Gastrocnemius medialis (tissue), 4 donors: ENCODE data around the gene ZNF574.

Source experiments
- CTCF ChIP-seq, 5 experiments: fragments of 450-650 bp in 3 of 5; fragments of 200-600 bp in 2 of 5; sonication (generic) in 2 of 5; IDR thresholded peaks in 4 of 5; conservative IDR thresholded peaks in 1 of 5; 1 replicate in 4 of 5; 2 replicates in 1 of 5; pipeline ENCODE4 v1.5.1; 2016 to 2019; ENCODE audit warnings: antibody characterized with exemption in 5 of 5, mild to moderate bottlenecking in 3 of 5, moderate library complexity in 3 of 5
- POLR2A ChIP-seq, 2 donors: fragments of 450-650 bp; IDR thresholded peaks; one replicate each; pipeline ENCODE4 v1.6.1; 2017; ENCODE audit warnings: antibody characterized with exemption in 2 of 2, mild to moderate bottlenecking in 2 of 2, moderate library complexity in 2 of 2

DNA sequence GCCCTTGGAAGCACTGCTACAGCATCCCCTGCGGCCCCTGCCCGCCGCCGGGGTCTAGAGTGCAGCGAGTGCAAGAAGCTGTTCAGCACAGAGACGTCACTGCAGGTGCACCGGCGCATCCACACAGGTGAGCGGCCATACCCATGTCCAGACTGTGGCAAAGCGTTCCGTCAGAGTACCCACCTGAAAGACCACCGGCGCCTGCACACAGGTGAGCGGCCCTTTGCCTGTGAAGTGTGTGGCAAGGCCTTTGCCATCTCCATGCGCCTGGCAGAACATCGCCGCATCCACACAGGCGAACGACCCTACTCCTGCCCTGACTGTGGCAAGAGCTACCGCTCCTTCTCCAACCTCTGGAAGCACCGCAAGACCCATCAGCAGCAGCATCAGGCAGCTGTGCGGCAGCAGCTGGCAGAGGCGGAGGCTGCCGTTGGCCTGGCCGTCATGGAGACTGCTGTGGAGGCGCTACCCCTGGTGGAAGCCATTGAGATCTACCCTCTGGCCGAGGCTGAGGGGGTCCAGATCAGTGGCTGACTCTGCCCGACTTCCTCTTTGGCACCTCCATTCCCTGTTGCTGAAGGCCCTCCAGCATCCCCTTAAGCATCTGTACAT is 4.9 kb downstream of the ZNF574 start:
- TF ChIP-seq CTCF (IDR thresholded peaks at IDR 0.05 in 4 of 5, conservative IDR thresholded peaks at IDR 0.05 in 1 of 5): no peak
- no peak for TF ChIP-seq POLR2A (IDR thresholded peaks at IDR 0.05)
